Activated CD4-positive, alpha-beta T cell treated with anti-CD3 and anti-CD28 coated beads for 36 hours (primary cell): ENCODE measurements around the gene IMMT. TPM values are rescaled to one million over a fixed set of nuclear protein-coding genes. Genes with fewer than 3 reads are reported as not detected.
"Not testable (repeated sequence)": the region's sequence is repeated elsewhere in the genome, so short reads cannot be mapped to it uniquely, and the experiment has no call there.

Experiments
- ATAC-seq: fragments of 200-7000 bp; cut with Tn5 transposase; one replicate; pipeline ENCODE4 v1.10.0; 2021; ENCODE audit warnings: mild to moderate bottlenecking, moderate library complexity
- CTCF ChIA-PET: fragments of 350-600 bp; sonication (Branson Sonifier 250); formaldehyde crosslinking; loops from one replicate; lab custom pipeline; 2021; ENCODE audit warnings: antibody characterized with exemption; lab: Charles Lee
- POLR2A ChIA-PET: fragments of 350-600 bp; sonication (Branson Sonifier 250); formaldehyde crosslinking; loops from one replicate; lab custom pipeline; 2021; ENCODE audit warnings: antibody characterized with exemption, inconsistent platforms; lab: Charles Lee
- DNase-seq: peaks from one replicate; pipeline ENCODE4 v3.0.0-alpha.2; 2020
- H3K27ac Mint-ChIP-seq: one replicate; pipeline ENCODE4 v1.8.0; 2021; ENCODE audit warnings: mixed read lengths
- H3K27me3 Mint-ChIP-seq: one replicate; pipeline ENCODE4 v1.8.0; 2021; ENCODE audit warnings: mixed read lengths
- H3K36me3 Mint-ChIP-seq: one replicate; pipeline ENCODE4 v1.8.0; 2021; ENCODE audit warnings: low read depth, mixed read lengths
- H3K4me1 Mint-ChIP-seq: one replicate; pipeline ENCODE4 v1.8.0; 2021; ENCODE audit warnings: mixed read lengths
- H3K4me3 Mint-ChIP-seq: one replicate; pipeline ENCODE4 v1.8.0; 2021; ENCODE audit warnings: mild to moderate bottlenecking, moderate library complexity, mixed read lengths
- H3K9me3 Mint-ChIP-seq: one replicate; pipeline ENCODE4 v1.8.0; 2021; ENCODE audit warnings: low read depth, mixed read lengths
- intact Hi-C, 2 experiments: fragments of 100-400 bp; cut with DNase I in 1 of 2; cut with micrococcal nuclease in 1 of 2; formaldehyde crosslinking; loops; one replicate each; pipeline versions ENCODE4 v1.14.2 to v1.15.1; 2022 to 2024; cut with DNase I, micrococcal nuclease
- total RNA-seq, 2 experiments: library from RNA; stranded (reverse); gene quantifications; one replicate each; pipeline ENCODE4 v1.2.3, GENCODE V29; 2021

The IMMT gene
- total RNA-seq, 2 experiments from 2014 or later, result 172 to 182 TPM

DNA sequence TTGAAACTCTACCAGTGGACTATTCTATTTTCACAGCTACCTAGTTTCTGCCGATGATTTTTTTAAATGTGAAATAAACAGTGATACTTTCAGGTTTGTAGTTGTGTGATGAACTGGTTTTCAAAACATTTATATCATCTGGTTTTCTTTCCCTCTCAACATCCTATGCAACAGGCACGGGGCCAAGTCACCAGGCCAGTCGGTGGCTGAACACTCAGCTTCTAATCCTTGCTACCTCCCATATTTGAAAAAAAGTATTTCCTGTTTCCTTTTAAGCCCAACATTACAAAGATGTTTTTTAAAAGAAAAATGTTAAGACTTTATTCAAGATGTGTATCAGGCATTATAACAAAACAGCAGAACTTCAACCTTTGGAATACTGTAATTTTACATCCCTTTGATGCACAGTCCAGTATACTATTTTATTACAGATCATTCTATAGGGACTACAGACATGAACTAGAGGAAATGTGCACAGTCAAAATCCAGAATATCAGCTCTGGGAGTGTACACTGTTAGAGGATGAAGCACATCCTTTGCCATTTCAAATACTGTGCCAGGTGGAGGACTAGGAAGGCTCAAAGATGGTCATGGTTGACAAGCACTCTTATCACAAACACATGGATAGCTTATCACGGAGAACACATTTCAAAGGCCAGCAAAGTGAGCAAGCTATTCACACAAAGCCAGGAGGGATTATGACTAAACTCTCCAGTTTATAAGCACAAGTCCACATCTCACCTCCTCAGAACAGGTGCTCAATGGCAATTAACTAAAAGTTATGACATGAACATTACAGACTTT is 18.6 kb upstream of the IMMT start:
- Mint-ChIP-seq H3K9me3 (no peaks in the 10 kb centered on the region), H3K27me3 (no peaks in the 10 kb centered on the region), H3K4me1 (peaks cover 8% of the 10 kb centered on the region), H3K4me3 (no peak overlapping the region), H3K27ac (peak overlapping the region; percentile 70), H3K36me3 (peaks cover 33% of the 10 kb centered on the region)
- DNase-seq, result no peak
- no peak for ATAC-seq
- ChIA-PET CTCF (interaction anchor here (0.6 to 1.0 kb wide), 3 partner anchors 12 to 19 kb away, joined by 3 to 4 read pairs (median 3); no protein-coding TSS in a partner anchor), POLR2A (no interaction called here)
- intact Hi-C loops, result no loop called here

DNA sequence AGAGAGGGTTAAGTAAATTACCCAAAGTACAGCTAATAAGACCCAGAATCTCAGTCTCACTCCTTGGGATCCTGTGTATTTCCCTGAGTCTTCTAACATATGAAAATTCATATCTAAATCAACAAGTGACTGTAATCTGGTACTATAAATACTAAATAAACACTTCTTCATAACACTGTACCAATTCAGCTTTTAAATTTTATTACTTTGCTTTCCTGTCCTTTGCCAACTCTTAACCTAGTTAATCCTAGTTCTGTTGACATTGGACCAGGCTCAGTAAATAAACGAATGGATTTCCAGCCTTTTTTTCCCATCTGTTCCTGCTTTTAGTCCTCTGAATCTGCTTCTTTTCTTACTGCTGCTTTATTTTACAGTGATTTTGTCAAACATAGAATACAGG is 17.8 kb upstream of the IMMT start:
- no peak for DNase-seq
- CTCF ChIA-PET, result interaction anchor here (0.6 to 1.0 kb wide), 2 partner anchors 12 to 20 kb away, joined by 3 read pairs; no protein-coding TSS in a partner anchor
- H3K4me1 Mint-ChIP-seq, result peaks cover 7% of the 10 kb centered on the region
- no peak overlapping the region for H3K27ac Mint-ChIP-seq
- H3K36me3 Mint-ChIP-seq, result peaks cover 37% of the 10 kb centered on the region
- no peaks in the 10 kb centered on the region for H3K27me3 Mint-ChIP-seq
- H3K4me3 Mint-ChIP-seq, result no peak overlapping the region
- H3K9me3 Mint-ChIP-seq, result no peaks in the 10 kb centered on the region
- no peak for ATAC-seq
- intact Hi-C loops, result no loop called here
- POLR2A ChIA-PET, result no interaction called here

DNA sequence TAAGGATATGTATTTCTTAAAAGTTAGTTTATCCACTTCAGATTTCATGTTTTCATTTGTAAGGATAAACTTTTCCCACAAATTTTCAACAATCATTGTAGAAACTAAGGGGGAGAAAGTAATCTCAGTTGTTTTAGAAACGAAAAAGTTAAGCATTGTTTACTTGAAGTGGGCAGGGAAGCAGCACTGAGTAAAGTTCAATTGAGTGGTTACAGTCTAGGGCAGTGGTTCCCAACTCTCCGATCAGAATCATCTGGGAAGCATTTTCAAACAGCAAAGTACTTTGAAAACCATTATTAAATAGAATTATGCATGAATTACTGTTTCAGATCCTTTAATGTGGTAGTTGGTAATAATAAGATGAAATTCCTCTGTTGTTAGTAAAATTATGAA is 16.5 kb upstream of the IMMT start:
- ATAC-seq, result no peak
- POLR2A ChIA-PET, result no interaction called here
- H3K27ac Mint-ChIP-seq, result no peak overlapping the region

DNA sequence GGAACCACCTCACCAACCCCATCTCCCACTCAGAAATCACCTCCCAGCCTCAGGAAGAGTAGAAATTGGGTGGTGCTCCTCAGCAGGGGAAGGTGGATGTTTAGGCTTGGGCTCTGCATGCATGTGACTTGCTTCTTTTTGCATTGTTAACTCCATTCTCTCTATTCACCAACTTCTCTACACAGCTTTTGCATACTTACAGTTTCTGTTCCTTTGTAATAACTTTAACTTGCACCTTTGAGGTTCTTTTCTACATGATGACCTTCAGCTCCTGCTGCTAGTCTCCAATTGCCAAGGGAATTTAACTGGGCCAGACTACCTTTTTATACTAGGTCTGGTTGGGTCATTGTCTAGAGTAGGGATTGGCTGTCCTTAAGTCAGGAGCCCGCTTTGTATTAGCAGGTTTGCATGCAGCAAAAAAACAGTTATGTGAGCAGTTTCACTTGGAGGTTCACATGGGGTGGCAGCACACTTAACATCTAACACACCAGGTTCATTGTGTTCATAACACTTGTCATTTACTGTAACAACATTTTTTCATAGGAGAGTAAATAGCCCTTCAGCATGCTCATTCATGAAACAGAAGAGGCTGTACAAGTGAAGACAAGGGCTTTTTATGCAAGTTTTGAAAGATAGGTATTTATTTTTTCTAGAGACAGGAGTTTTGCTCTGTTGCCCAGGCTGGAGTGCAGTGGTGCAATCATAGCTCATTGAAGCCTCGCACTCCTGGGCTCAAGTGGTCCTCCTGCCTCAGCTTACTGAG is 16.0 kb upstream of the IMMT start:
- intact Hi-C loops, result no loop called here
- no peak for DNase-seq
- Mint-ChIP-seq H3K27me3 (no peaks in the 10 kb centered on the region), H3K27ac (no peak overlapping the region), H3K4me3 (no peak overlapping the region), H3K36me3 (peaks cover 48% of the 10 kb centered on the region), H3K9me3 (no peaks in the 10 kb centered on the region), H3K4me1 (no peaks in the 10 kb centered on the region)
- no peak for ATAC-seq
- ChIA-PET CTCF (interaction anchor here (0.6 to 1.3 kb wide), 2 partner anchors 8 to 10 kb away, joined by 3 to 6 read pairs; no protein-coding TSS in a partner anchor), POLR2A (no interaction called here)

More for the DNA sequence above, 16.5 kb upstream of the IMMT start:
- CTCF ChIA-PET, result interaction anchor here (1.3 kb wide), 1 partner anchor 9 kb away, joined by 6 read pairs; no protein-coding TSS in a partner anchor
- DNase-seq, result no peak
- Mint-ChIP-seq H3K4me3 (no peak overlapping the region), H3K9me3 (no peaks in the 10 kb centered on the region), H3K36me3 (peaks cover 45% of the 10 kb centered on the region), H3K27me3 (no peaks in the 10 kb centered on the region), H3K4me1 (peaks cover 4% of the 10 kb centered on the region)
- intact Hi-C loops, result no loop called here

DNA sequence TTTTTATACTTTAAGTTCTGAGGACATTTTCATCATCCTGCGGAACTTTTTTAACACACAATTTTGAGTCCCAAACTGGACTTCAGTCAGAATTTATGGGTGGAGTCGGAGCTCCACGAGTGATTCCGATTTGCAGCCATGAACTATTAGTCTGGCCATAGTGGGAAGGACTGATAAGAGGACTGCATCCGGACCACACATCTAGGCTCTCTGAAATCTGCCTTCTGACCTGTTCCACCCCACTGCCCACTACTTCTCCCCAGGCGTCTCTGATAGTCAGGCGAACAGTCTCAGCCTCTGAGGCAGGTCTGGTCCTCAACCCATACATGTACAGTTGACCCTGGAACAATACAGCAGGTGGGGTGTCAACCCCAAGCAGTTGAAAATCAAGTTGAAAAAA is 9.2 kb upstream of the IMMT start:
- Mint-ChIP-seq H3K9me3 (no peaks in the 10 kb centered on the region), H3K4me3 (no peak overlapping the region), H3K36me3 (peaks cover 32% of the 10 kb centered on the region), H3K27me3 (no peaks in the 10 kb centered on the region), H3K27ac (no peak overlapping the region), H3K4me1 (peaks cover 23% of the 10 kb centered on the region)
- ChIA-PET CTCF (interaction anchor here (0.8 to 1.8 kb wide), 3 partner anchors 12 to 587 kb away, joined by 3 to 5 read pairs (median 4); no protein-coding TSS in a partner anchor), POLR2A (interaction anchor here (0.6 kb wide), 1 partner anchor 21 kb away, joined by 5 read pairs; no protein-coding TSS in a partner anchor)
- intact Hi-C loops, result no loop called here
- DNase-seq (no peak), ATAC-seq (no peak)

DNA sequence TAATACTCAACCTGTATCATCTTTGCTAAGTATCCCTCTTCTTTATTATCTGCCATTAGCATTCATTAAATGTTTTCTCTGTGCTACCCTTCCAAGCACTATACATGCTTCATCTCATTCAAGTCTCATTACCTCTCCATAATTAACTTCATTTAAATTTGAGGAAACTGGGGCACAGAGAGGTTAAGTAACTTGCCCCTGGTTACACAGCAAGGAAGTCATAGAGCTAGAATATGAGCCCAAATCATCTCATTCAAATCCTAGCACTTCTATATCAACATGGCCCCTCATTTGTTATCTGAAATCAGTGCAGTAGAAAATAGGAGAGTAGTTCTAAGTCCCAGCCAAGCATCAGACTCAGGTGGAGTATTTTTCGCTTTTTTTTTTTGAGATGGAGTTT is 8.4 kb upstream of the IMMT start:
- DNase-seq (no peak), ATAC-seq (no peak)
- Mint-ChIP-seq H3K9me3 (no peaks in the 10 kb centered on the region), H3K4me1 (peaks cover 23% of the 10 kb centered on the region), H3K4me3 (no peak overlapping the region), H3K36me3 (peaks cover 28% of the 10 kb centered on the region), H3K27ac (no peak overlapping the region), H3K27me3 (no peaks in the 10 kb centered on the region)
- ChIA-PET POLR2A (interaction anchor here (0.6 kb wide), 1 partner anchor 22 kb away, joined by 5 read pairs; no protein-coding TSS in a partner anchor), CTCF (interaction anchor here (0.6 to 1.8 kb wide), 3 partner anchors 12 to 19 kb away, joined by 3 to 5 read pairs (median 4); no protein-coding TSS in a partner anchor)
- intact Hi-C loops, result no loop called here

DNA sequence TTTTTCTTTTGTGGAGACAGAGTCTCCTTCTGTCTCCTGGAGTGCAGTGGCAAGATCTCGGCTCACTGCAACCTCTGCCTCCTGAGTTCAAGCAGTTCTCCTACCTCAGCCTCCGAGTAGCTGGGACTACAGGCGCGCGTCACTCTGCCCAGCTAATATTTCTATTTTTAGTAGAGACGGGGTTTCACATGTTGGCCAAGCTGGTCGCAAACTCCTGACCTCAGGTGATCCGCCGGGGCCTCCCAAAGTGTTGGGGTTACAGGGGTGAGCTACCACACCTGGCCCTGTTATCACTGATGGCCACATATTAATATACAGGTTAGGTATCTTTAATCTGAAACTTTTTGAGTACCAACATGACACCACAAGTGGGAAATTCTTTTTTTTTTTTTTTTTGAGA is 7.4 kb upstream of the IMMT start:
- ATAC-seq, result no peak
- Mint-ChIP-seq H3K27me3 (no peaks in the 10 kb centered on the region), H3K9me3 (no peaks in the 10 kb centered on the region), H3K27ac (no peak overlapping the region), H3K4me1 (peaks cover 26% of the 10 kb centered on the region), H3K4me3 (no peak overlapping the region), H3K36me3 (peaks cover 27% of the 10 kb centered on the region)
- CTCF ChIA-PET, result interaction anchor here (1.8 kb wide), 1 partner anchor 20 kb away, joined by 5 read pairs; no protein-coding TSS in a partner anchor
- intact Hi-C loops, result no loop called here
- DNase-seq, result no peak
- POLR2A ChIA-PET, result interaction anchor here (0.6 kb wide), 1 partner anchor 659 kb away, joined by 3 read pairs; no protein-coding TSS in a partner anchor

DNA sequence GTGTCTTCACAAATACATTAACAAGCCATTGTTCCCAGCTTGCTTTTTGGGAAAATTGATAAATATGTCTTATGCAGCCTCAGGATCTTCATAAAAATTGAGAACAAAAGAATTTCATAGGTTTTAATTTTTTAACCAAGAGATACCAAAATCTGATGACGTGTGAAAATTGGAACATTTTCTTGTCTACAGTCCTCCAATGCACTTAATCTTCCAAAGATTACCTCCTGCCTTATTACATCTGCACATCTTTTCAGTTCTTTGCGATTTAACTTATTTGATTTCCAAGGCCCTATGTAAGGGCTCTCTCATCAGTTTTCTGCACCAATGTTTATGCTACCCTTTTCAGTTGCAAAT is 7.1 kb upstream of the IMMT start:
- intact Hi-C loops, result no loop called here
- H3K27ac Mint-ChIP-seq, result peak overlapping the region; percentile 5
- ATAC-seq (no peak), DNase-seq (no peak)
- H3K9me3 Mint-ChIP-seq, result no peaks in the 10 kb centered on the region
- ChIA-PET CTCF (interaction anchor here (0.6 to 1.6 kb wide), 2 partner anchors 18 to 179 kb away, joined by 3 to 9 read pairs; no protein-coding TSS in a partner anchor), POLR2A (interaction anchor here (0.6 kb wide), 1 partner anchor 658 kb away, joined by 3 read pairs; no protein-coding TSS in a partner anchor)
- H3K4me1 Mint-ChIP-seq, result peaks cover 26% of the 10 kb centered on the region
- no peaks in the 10 kb centered on the region for H3K27me3 Mint-ChIP-seq
- H3K36me3 Mint-ChIP-seq, result peaks cover 25% of the 10 kb centered on the region
- H3K4me3 Mint-ChIP-seq, result no peak overlapping the region

DNA sequence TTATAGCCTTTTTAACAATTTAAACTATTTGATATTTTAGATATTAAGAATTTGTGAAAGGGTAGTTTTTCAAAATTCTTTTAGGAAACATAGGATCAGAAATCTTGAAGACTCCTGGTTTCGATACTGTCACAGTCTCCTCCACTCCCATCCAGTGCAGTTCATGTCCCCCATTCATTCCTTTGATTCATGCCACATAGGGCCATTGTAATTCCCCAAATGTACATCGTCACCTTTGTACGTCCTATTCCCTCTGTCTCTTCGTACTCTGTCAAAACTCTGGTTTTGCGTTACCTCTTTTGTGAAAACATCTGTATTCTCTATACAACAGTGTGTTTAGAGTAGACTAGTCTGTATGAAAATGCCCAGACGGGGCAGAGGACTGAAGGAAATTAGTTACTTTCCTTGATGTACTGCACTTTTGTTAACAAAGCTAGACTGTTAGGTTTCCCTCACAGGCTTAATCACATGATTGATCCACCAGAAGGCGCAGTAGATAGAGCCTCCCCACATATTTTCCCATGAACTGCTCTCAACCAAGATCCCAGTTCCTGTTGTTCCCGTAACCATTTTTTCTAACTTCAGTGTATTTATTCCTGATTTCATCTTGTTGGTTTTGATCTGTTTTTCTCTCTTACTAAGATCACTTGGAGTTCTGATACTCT is 6.5 kb upstream of the IMMT start:
- peaks cover 28% of the 10 kb centered on the region for H3K4me1 Mint-ChIP-seq
- ChIA-PET POLR2A (no interaction called here), CTCF (interaction anchor here (0.6 to 1.6 kb wide), 3 partner anchors 12 to 180 kb away, joined by 3 to 9 read pairs (median 3); no protein-coding TSS in a partner anchor)
- no peaks in the 10 kb centered on the region for H3K9me3 Mint-ChIP-seq
- ATAC-seq (no peak), DNase-seq (no peak)
- H3K36me3 Mint-ChIP-seq, result peaks cover 21% of the 10 kb centered on the region
- no peaks in the 10 kb centered on the region for H3K27me3 Mint-ChIP-seq
- peak overlapping the region; percentile 18 for H3K4me3 Mint-ChIP-seq
- peak overlapping the region; percentile 5 for H3K27ac Mint-ChIP-seq
- intact Hi-C loops, result no loop called here

DNA sequence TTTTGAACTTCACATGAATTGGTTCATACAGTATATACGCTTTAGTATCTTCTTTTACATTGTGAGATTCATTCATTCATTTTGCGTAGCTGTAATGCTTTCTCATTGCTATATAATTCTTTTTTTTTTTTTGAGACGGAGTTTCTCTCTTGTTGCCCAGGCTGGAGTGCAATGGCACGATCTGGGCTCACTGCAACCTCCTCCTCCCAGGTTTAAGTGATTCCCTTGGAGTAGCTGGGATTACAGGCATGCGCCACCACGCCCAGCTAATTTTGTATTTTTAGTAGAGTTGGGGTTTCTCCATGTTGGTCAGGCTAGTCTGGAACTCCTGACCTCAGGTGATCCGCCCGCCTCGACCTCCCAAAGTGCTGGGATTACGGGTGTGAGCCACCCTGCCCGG is 5.3 kb upstream of the IMMT start:
- Mint-ChIP-seq H3K27ac (peak overlapping the region; percentile 79), H3K4me3 (peak overlapping the region; percentile 90), H3K36me3 (peaks cover 20% of the 10 kb centered on the region), H3K4me1 (peaks cover 33% of the 10 kb centered on the region)
- POLR2A ChIA-PET, H3K27me3 Mint-ChIP-seq, ATAC-seq, intact Hi-C loops, DNase-seq, H3K9me3 Mint-ChIP-seq: not testable (repeated sequence)
- CTCF ChIA-PET, result interaction anchor here (1.0 to 1.6 kb wide), 4 partner anchors 13 to 32 kb away, joined by 3 to 9 read pairs (median 4); no protein-coding TSS in a partner anchor
